ENCODE results near the gene PLPP4.
A peak's percentile ranks its signal among the peaks of the same experiment; 100 is the strongest.

The PLPP4 gene

GRCh38 chr10:120457431-120458172, 575 bp downstream of the PLPP4 start:
- no peak for DNase-seq

- no peak for DNase-seq
Observed at GRCh38 chr10:120458432-120458831, 1.4 kb downstream of the PLPP4 start.

DNA sequence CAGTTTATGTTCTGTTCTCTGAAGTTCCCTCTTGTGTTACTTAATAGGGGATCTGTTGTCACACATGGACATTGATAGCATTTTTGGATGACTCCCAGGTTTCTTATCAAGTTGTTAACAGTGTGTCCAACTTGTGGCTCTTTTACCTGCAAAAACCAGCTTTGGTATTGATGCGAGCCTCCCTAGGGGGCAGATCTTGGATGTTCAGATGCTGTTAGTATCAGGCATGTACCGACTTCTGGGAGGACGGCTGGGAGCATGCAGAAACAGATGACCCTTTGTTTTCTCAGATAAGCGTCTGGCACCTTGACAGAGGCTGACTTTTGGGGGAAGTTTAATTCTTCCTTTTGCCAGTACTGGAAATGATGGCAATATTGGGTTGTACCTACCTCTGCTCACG, 2.2 kb downstream of the PLPP4 start:
- DNase-seq: no peak

DNA sequence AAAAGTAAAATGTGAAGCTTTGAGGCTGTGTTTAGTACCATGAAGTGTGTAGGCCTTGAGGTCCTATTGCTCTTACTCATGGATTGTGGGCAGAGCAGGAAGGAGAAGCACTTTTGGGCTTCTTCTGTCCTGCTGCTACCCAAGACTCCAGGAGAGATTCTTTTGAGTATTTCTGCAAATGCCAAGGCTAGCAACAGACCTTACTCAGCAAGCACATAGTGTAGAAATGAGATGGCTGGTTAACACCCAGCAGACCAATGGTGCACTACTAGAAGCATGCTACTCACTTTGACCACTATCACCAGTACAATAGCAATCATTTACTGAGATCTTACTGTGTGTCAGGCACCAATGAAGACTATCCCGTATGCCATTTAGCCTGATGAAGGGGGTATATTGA, 3.2 kb downstream of the PLPP4 start:
- DNase-seq: no peak

- no peak for DNase-seq
Observed at GRCh38 chr10:120460776-120461175, 3.7 kb downstream of the PLPP4 start.

- DNase-seq: no peak
Observed at GRCh38 chr10:120462018-120462682, 5.1 kb downstream of the PLPP4 start.

DNA sequence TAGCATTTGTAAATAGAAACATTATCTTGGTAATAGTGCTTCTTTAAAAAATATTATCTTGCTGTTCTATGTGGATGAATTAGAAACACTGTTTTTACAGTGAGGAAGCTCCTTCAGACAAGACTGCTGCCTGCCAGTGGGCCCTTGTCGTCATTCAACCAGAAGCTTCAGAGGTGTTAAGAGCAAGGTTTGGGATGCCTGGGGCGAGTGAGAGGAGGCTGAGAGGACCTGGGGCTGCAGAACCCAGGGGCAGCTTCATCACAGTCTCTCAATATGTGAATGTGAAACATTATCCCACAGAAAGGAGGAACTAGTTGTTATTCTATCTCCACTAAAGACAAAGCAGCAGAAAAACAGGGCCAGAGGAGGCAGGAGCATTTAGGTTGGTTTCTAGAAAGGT, 8.1 kb downstream of the PLPP4 start:
- DNase-seq: no peak

DNA sequence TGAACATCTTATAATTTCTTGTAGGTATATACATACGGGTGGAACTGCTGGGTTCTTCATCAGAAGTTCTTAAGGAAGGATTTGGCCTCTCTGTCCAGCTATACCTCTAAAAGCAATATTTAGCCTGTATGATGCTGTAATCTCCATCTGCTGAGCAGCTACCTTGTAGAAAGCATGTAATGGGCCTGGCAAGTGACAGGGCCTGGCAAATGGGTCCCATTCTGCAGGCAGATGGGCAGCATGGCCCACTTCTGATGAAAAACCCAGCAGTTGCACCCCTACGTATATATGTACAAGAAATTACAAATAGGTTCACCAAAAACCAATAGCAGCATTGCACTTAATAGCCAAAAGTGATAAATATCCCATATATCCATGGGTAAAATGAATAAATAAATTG, 9.0 kb downstream of the PLPP4 start:
- DNase-seq: no peak

- DNase-seq: peak; percentile 17
Observed at GRCh38 chr10:120473593-120473992, 16.6 kb downstream of the PLPP4 start.

DNA sequence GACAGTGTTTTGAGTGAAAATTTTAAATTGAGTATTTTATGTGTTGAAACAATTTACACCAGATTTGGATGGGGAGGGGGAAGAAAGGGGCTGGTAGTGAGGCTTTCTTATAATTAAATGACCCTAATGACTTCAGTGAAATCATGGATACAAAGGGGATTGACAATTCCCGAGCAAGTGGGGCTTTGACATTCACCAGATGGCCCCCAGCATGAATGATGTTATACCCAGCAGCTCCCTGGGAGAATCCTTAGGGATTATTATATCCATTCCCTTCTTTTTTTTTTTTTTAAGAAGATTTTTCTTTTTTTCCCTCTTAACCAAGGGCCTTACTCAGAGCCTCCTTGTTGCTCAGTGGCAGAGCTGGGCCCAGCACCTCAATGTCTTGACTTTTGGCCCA, 17.9 kb downstream of the PLPP4 start:
- DNase-seq: no peak

GRCh38 chr10:120475844-120476791, 19.1 kb downstream of the PLPP4 start:
- DNase-seq: no peak

DNA sequence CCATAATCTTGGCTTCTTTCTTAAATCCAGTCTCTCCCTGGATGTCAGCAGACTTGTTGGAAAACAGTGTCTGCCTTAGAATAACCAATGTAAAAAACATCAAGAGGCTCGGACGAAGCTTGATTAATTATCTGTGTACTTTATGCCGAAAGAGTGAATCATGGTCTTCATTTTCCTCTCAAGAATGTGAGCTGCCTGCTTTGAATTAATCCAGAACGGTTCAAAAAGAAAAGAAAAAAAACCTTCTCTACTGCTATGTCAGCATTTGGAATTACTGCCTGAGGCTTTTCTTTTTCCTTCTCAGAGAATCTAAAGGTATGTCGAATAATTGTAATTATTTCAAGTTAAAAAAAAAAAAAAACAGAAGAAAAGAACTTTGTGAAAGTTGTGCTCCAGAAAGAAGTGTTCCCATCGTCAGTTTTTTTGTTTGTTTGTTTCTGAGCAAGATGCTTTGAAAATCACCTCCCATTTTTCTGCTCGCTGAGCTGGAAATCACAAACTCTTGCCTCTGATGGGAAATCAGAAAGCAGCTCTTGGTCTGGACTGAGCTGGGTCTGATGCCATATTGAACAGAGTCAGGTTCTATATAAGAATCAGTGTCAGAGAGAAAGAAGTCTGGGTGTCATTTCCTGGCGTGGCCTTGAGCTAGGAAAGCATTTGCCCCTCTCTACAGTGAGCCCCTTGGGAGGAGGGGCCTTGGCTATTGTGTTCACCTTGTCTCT, 20.2 kb downstream of the PLPP4 start:
- DNase-seq: no peak

GRCh38 chr10:120477743-120478141, 20.7 kb downstream of the PLPP4 start:
- DNase-seq: no peak

DNA sequence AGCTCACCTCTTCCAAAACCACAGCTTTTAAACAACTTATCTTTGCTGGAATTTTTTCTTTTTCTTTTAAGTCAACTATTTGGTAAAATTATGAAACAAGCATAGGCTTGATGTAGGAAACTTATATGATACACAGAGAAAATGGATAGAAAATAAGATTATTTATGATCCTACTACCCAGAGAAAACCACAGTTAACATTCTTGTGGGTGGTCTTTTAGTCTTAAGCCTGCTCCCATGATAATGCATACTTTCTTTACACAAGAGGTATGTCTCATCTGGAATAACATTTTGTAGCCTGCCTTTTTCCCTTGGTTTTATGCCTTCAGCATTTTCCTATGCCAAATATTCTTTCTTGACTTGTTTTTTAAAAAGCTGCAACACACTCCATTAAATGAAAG, 21.4 kb downstream of the PLPP4 start:
- DNase-seq: no peak

DNA sequence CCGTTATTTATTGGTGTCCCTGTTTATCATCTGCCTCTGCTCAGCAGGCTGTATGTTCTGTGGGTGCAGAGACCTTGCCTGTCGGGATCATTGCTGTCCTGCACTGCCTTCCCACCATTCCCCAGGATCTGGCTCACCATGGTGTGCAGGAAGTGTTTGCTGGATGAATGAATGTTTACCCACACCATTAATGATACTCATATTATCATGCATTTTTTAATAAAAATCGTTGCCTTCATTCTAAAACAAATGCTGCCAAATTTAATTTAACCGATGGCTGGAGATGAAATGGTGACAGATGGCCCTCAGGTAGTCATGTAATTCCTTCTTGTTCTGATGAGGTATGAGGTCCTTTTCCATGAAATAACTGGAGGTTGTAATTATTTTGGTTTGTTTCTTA, 22.5 kb downstream of the PLPP4 start:
- no peak for DNase-seq

GRCh38 chr10:120480065-120480600, 23.1 kb downstream of the PLPP4 start:
- no peak for DNase-seq

GRCh38 chr10:120480848-120481247, 23.8 kb downstream of the PLPP4 start:
- DNase-seq: no peak

GRCh38 chr10:120483006-120483405, 26.0 kb downstream of the PLPP4 start:
- no peak for DNase-seq

DNA sequence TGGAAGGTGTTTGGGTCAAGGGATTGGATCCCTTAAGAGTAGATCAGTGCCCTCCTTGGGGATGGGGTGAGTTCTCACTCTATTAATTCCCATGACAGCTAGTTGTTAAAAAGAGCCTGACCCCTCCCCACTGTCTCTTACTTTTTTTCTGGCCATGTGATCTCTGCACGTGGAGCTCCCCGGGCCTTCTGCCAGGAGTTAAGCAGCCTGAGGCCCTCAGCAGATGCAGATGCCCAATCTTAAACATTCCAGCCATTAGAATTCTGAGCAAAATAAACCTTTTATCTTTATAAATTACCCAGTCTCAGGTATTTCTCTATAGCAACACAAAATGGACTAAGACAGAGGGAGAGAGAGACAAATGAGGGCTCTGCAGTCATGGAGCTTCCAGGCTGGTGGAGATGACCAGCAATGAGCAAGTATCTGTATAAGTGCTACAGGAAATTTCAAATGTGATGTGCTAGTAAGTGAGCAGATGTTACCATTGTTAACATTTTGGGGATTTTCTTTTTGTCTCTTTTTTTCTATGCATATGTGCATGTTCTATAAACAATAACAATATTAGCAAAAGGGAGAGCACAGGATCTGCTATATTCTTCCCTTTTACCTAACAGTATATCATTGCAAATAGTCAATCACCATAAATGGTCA, 26.7 kb downstream of the PLPP4 start:
- DNase-seq: no peak

DNA sequence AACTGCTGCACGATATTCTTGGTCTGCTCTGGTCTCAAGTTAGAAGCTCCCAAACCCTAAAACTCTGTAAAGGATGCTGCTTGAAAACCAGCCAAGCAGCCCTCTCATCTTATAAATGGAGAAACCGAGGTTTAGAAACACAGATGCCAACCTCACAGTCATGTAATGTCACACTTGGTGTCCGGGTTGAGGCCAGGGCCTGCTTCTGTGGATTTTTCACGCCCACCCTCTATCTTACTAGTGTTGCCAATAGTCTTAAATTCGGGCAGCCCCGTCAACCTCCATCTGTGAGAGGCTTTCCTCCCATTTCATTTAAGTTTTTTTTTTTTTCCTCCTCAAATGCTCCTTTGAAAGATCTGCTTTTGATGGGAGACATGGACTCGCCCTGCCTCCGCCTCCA, 28.9 kb downstream of the PLPP4 start:
- no peak for DNase-seq

- DNase-seq: no peak
Observed at GRCh38 chr10:120486671-120487205, 29.7 kb downstream of the PLPP4 start.

GRCh38 chr10:120490288-120490687, 33.3 kb downstream of the PLPP4 start:
- DNase-seq: no peak

Data from NCI-H2227 treated with DMSO at 0.1 percent for 48 hours (cell line).